Medulla oblongata (tissue), 1 donor: ENCODE measurements around the gene OSBP2.

Source experiments
- DNase-seq: peaks from one replicate; pipeline ENCODE4 v3.0.0-alpha.2; 2015; ENCODE audit errors: extremely low spot score

Gene OSBP2

GRCh38 chr22:30843245-30843644 is 148.6 kb downstream of the OSBP2 start:
- no peak for DNase-seq

GRCh38 chr22:30847583-30847982 is 152.9 kb downstream of the OSBP2 start:
- no peak for DNase-seq

- DNase-seq, result no peak
These were observed 160.6 kb downstream of the OSBP2 start for GRCh38 chr22:30855266-30855665.

- no peak for DNase-seq
These were observed 161.2 kb downstream of the OSBP2 start for GRCh38 chr22:30855677-30856518.

GRCh38 chr22:30856741-30857502 is 162.2 kb downstream of the OSBP2 start:
- no peak for DNase-seq

- DNase-seq, result no peak
These were observed 163.1 kb downstream of the OSBP2 start for GRCh38 chr22:30857791-30858190.

GRCh38 chr22:30858976-30859713 is 164.5 kb downstream of the OSBP2 start:
- DNase-seq, result no peak

GRCh38 chr22:30859714-30860095 is 165.0 kb downstream of the OSBP2 start:
- DNase-seq, result no peak

GRCh38 chr22:30860176-30861105 is 165.8 kb downstream of the OSBP2 start:
- DNase-seq, result no peak

GRCh38 chr22:30861131-30861530 is 166.5 kb downstream of the OSBP2 start:
- DNase-seq, result no peak

GRCh38 chr22:30861688-30862552 is 167.2 kb downstream of the OSBP2 start:
- no peak for DNase-seq

- DNase-seq, result no peak
These were observed 168.6 kb downstream of the OSBP2 start for GRCh38 chr22:30863081-30863833.

GRCh38 chr22:30864441-30865420 is 170.1 kb downstream of the OSBP2 start:
- DNase-seq, result no peak

- DNase-seq, result no peak
These were observed 171.0 kb downstream of the OSBP2 start for GRCh38 chr22:30865656-30866055.

GRCh38 chr22:30866216-30866615 is 171.5 kb downstream of the OSBP2 start:
- DNase-seq, result no peak

- DNase-seq, result no peak
These were observed 172.2 kb downstream of the OSBP2 start for GRCh38 chr22:30866811-30867271.

- DNase-seq, result no peak
These were observed 173.3 kb downstream of the OSBP2 start for GRCh38 chr22:30867746-30868662.
